Prostate gland (tissue), 2 donors: ENCODE data around the gene LBR.

ENCODE experiments used
- CTCF ChIP-seq, 4 experiments: fragments of 200-600 bp in 2 of 4; fragments of 450-650 bp in 2 of 4; sonication (generic) in 2 of 4; IDR thresholded peaks; 1 replicate in 3 of 4; 2 replicates in 1 of 4; pipeline ENCODE4 v1.5.1; 2016 to 2019; ENCODE audit warnings: antibody characterized with exemption in 4 of 4, mild to moderate bottlenecking in 2 of 4, moderate library complexity in 2 of 4
- POLR2A ChIP-seq: fragments of 450-650 bp; IDR thresholded peaks from one replicate; pipeline ENCODE4 v1.6.1; 2016; ENCODE audit warnings: antibody characterized with exemption, mild to moderate bottlenecking
- POLR2AphosphoS5 ChIP-seq: sonication (generic); formaldehyde crosslinking; IDR thresholded peaks from one replicate; pipeline ENCODE4 v1.6.1; 2017; ENCODE audit warnings: antibody characterized with exemption

- TF ChIP-seq CTCF (IDR thresholded peaks at IDR 0.05) (no peak), POLR2AphosphoS5 (no peak), POLR2A (no peak)
These were observed 20.7 kb downstream of the LBR start for GRCh38 chr1:225406976-225407725.
